Measurements from ENCODE around the gene SNX22. TPM values are rescaled to one million over a fixed set of nuclear protein-coding genes. Genes with fewer than 3 reads are reported as not detected.
A peak's percentile ranks its signal among the peaks of the same experiment; 100 is the strongest.

SNX22 gene
- total RNA-seq, 4 donors from 2014 or later, result 0.38 to 13.2 (median 0.40) TPM; not detected in 1

GRCh38 chr15:64144192-64144564 lies 7.4 kb upstream of the SNX22 start:
- Histone ChIP-seq H3K4me1 (no peaks in the 10 kb centered on the region), H3K27ac (peak overlapping the region in 1 of 4 donors; percentile 58), H3K9me3 (no peaks in the 10 kb centered on the region), H3K27me3 (no peaks in the 10 kb centered on the region), H3K36me3 (peaks cover 0 to 30% (median 0%) of the 10 kb centered on the region in 3 donors), H3K4me3 (no peak overlapping the region)
- no peak for TF ChIP-seq CTCF (IDR thresholded peaks at IDR 0.05)
- no peak for TF ChIP-seq POLR2A (IDR thresholded peaks at IDR 0.05)
- DNase-seq, result no peak

- Histone ChIP-seq H3K27me3 (no peaks in the 10 kb centered on the region), H3K4me3 (no peak overlapping the region), H3K27ac (peak overlapping the region in 1 of 4 donors; percentile 58), H3K9me3 (no peaks in the 10 kb centered on the region), H3K36me3 (peaks cover 0 to 30% (median 0%) of the 10 kb centered on the region in 3 donors), H3K4me1 (no peaks in the 10 kb centered on the region)
- DNase-seq, result no peak
- TF ChIP-seq POLR2A (IDR thresholded peaks at IDR 0.05) (no peak), CTCF (IDR thresholded peaks at IDR 0.05) (no peak)
Measured at GRCh38 chr15:64144565-64145281, 6.8 kb upstream of the SNX22 start.

DNA sequence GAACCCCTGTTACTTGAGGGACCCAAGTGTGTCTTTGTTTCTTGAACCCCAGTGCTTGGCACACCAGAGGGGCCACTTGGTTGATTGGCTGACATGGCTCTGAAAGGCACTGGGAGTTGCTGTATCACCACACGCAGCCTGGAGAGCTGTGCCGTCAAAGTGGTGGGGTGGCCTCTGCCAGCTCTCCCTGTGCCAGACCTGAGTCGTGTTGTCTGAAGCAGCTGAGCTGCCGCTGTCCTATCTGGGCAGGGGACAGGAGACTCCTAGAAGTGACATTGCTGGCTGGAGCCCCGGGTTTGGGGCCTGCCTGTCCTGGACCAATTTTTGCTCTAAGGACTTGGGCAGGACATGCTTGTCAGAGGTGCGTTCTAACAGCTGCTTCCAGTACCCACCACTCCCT lies 5.5 kb upstream of the SNX22 start:
- Histone ChIP-seq H3K36me3 (peaks cover 0 to 27% (median 0%) of the 10 kb centered on the region in 3 donors), H3K4me1 (peaks cover 0 to 1% (median 0%) of the 10 kb centered on the region in 4 donors), H3K4me3 (no peak overlapping the region), H3K9me3 (no peaks in the 10 kb centered on the region), H3K27me3 (no peaks in the 10 kb centered on the region), H3K27ac (no peak overlapping the region)
- DNase-seq, result no peak
- TF ChIP-seq POLR2A (IDR thresholded peaks at IDR 0.05) (no peak), CTCF (IDR thresholded peaks at IDR 0.05) (no peak)

GRCh38 chr15:64146520-64146884 lies 5.0 kb upstream of the SNX22 start:
- no peak for TF ChIP-seq POLR2A (IDR thresholded peaks at IDR 0.05)
- no peak for TF ChIP-seq CTCF (IDR thresholded peaks at IDR 0.05)
- Histone ChIP-seq H3K4me1 (peaks cover 0 to 6% (median 2%) of the 10 kb centered on the region in 4 donors), H3K9me3 (no peaks in the 10 kb centered on the region), H3K27me3 (peaks cover 0 to under 1% of the 10 kb centered on the region in 2 donors), H3K36me3 (peaks cover 0 to 23% (median 0%) of the 10 kb centered on the region in 3 donors), H3K27ac (no peak overlapping the region), H3K4me3 (no peak overlapping the region)
- DNase-seq, result no peak

GRCh38 chr15:64146885-64147681 lies 4.4 kb upstream of the SNX22 start:
- no peak overlapping the region for H3K4me3 ChIP-seq
- H3K9me3 ChIP-seq, result no peaks in the 10 kb centered on the region
- no peak overlapping the region for H3K27ac ChIP-seq
- H3K27me3 ChIP-seq, result peaks cover 0 to 6% of the 10 kb centered on the region in 2 donors
- H3K36me3 ChIP-seq, result peaks cover 0 to 17% (median 0%) of the 10 kb centered on the region in 3 donors
- TF ChIP-seq POLR2A (IDR thresholded peaks at IDR 0.05), result no peak
- no peak for DNase-seq
- H3K4me1 ChIP-seq, result peaks cover under 1 to 12% (median 7%) of the 10 kb centered on the region in 4 donors

- TF ChIP-seq POLR2A (IDR thresholded peaks at IDR 0.05) (no peak), CTCF (IDR thresholded peaks at IDR 0.05) (no peak)
- peaks cover 0 to 16% of the 10 kb centered on the region in 2 donors for H3K27me3 ChIP-seq
- no peak overlapping the region for H3K4me3 ChIP-seq
- H3K36me3 ChIP-seq, result peaks cover 0 to 13% (median 0%) of the 10 kb centered on the region in 3 donors
- H3K4me1 ChIP-seq, result peaks cover 5 to 21% (median 13%) of the 10 kb centered on the region in 4 donors
- H3K27ac ChIP-seq, result no peak overlapping the region
- no peaks in the 10 kb centered on the region for H3K9me3 ChIP-seq
- DNase-seq, result no peak
Measured at GRCh38 chr15:64148168-64148567, 3.4 kb upstream of the SNX22 start.

All from Peyer's patch (tissue), 4 donors.